PC-9 (cell line): Measurements from ENCODE around the gene EEPD1. TPM values are rescaled to one million over a fixed set of nuclear protein-coding genes. Genes with fewer than 3 reads are reported as not detected.

Experiments
- BruUV-seq: library from RNA; stranded (reverse); fragments of 400-500 nt; replicated peaks from 2 replicates; lab custom pipeline; 2021; lab: Mats Ljungman, UMichigan
- CTCF ChIA-PET: fragments of 300-600 bp; sonication (Branson Sonifier 250); formaldehyde crosslinking; loops from one replicate; lab custom pipeline; 2022; ENCODE audit warnings: antibody characterized with exemption; lab: Charles Lee
- POLR2A ChIA-PET: fragments of 300-600 bp; sonication (Branson Sonifier 250); formaldehyde crosslinking; loops from one replicate; lab custom pipeline; 2022; ENCODE audit warnings: antibody characterized with exemption; ENCODE audit not compliant: unreplicated experiment; lab: Charles Lee
- DNase-seq, 2 experiments: peaks; one replicate each; pipeline versions ENCODE4 v3.0.0 to v3.0.0-alpha.2; 2015 to 2022; ENCODE audit warnings: mixed read lengths in 1 of 2
- H2AFZ ChIP-seq: fragments of 200-600 bp; sonication (generic); 2 replicates; pipeline ENCODE4 v1.8.1; 2017; ENCODE audit warnings: antibody characterized with exemption
- H3F3A ChIP-seq: fragments of 200-600 bp; sonication (generic); 2 replicates; pipeline ENCODE4 v1.8.1; 2017; ENCODE audit warnings: antibody characterized with exemption, mild to moderate bottlenecking, low read depth; ENCODE audit not compliant: insufficient read depth
- H3K27ac ChIP-seq: fragments of 200-600 bp; sonication (generic); 2 replicates; pipeline ENCODE4 v1.6.1; 2016; ENCODE audit warnings: mixed run types
- H3K27me3 ChIP-seq: fragments of 200-600 bp; sonication (generic); 2 replicates; pipeline ENCODE4 v1.6.1; 2016; ENCODE audit warnings: low read depth, mixed run types; ENCODE audit not compliant: insufficient read depth
- H3K36me3 ChIP-seq: fragments of 200-600 bp; sonication (generic); 2 replicates; pipeline ENCODE4 v1.6.1; 2016; ENCODE audit warnings: low read depth, mixed run types
- H3K4me1 ChIP-seq: fragments of 200-600 bp; sonication (generic); replicated peaks from 2 replicates; pipeline ENCODE4 v1.6.1; 2016; ENCODE audit warnings: mixed run types; ENCODE audit not compliant: insufficient read depth
- H3K4me2 ChIP-seq: fragments of 200-600 bp; sonication (generic); 2 replicates; pipeline ENCODE4 v1.6.1; 2017; ENCODE audit warnings: mixed run types
- H3K4me3 ChIP-seq: fragments of 200-600 bp; sonication (generic); 2 replicates; pipeline ENCODE4 v1.6.1; 2016; ENCODE audit warnings: mixed run types
- H3K79me2 ChIP-seq: fragments of 200-600 bp; sonication (generic); 2 replicates; pipeline ENCODE4 v1.6.1; 2017; ENCODE audit warnings: low read depth, mixed run types
- H3K9me2 ChIP-seq: fragments of 200-600 bp; sonication (generic); 2 replicates; pipeline ENCODE4 v1.8.1; 2017; ENCODE audit warnings: mild to moderate bottlenecking; ENCODE audit not compliant: insufficient read depth
- H3K9me3 ChIP-seq: fragments of 200-600 bp; sonication (generic); 2 replicates; pipeline ENCODE4 v1.8.1; 2016; ENCODE audit warnings: low read depth; ENCODE audit not compliant: insufficient read depth
- H4K20me1 ChIP-seq: fragments of 200-600 bp; sonication (generic); 2 replicates; pipeline ENCODE4 v1.8.1; 2017; ENCODE audit not compliant: insufficient read depth
- CTCF ChIP-seq: fragments of 200-600 bp; sonication (generic); conservative IDR thresholded peaks from 2 replicates; pipeline ENCODE4 v1.6.1; 2017; ENCODE audit warnings: mixed run types, antibody characterized with exemption, mild to moderate bottlenecking, moderate library complexity
- EZH2 ChIP-seq: fragments of 200-600 bp; sonication (generic); IDR thresholded peaks from 2 replicates; pipeline ENCODE4 v1.8.0; 2017; ENCODE audit warnings: antibody characterized with exemption, low read depth
- intact Hi-C: fragments of 100-400 bp; cut with micrococcal nuclease; formaldehyde crosslinking; loops from one replicate; pipeline ENCODE4 v1.10.0; 2022; ENCODE audit not compliant: unreplicated experiment
- total RNA-seq: library from RNA; stranded (reverse); gene quantifications from 2 replicates; pipeline ENCODE4 v1.2.3, GENCODE V29; 2021

The EEPD1 gene
- total RNA-seq, 1 experiment from 2014 or later: 6.0 TPM

GRCh38 chr7:36288501-36288900, 135.4 kb downstream of the EEPD1 start:
- TF ChIP-seq CTCF: no peak
- no peak for TF ChIP-seq EZH2
- CTCF ChIA-PET: interaction anchor here (0.7 to 1.3 kb wide), 2 partner anchors 70 to 161 kb away, joined by 4 to 6 read pairs; no protein-coding TSS in a partner anchor
- Histone ChIP-seq H2AFZ (no peak overlapping the region), H3K27ac (no peak overlapping the region), H3K36me3 (0 out of 2 replicates have a peak, but pooled peaks cover 12% of the 10 kb centered on the region), H4K20me1 (no peaks in the 10 kb centered on the region), H3K27me3 (no peaks in the 10 kb centered on the region), H3K4me2 (peak overlapping the region; percentile 67; the same call in 1 of the 2 replicates), H3K4me3 (no peak overlapping the region), H3K79me2 (no peaks in the 10 kb centered on the region), H3K9me3 (no peaks in the 10 kb centered on the region), H3F3A (peaks cover 58% of the 10 kb centered on the region), H3K9me2 (no peaks in the 10 kb centered on the region), H3K4me1 (peaks cover 76% of the 10 kb centered on the region)
- no peak for DNase-seq
- BruUV-seq: no TSS peak
- intact Hi-C loops: no loop called here
- POLR2A ChIA-PET: interaction anchor here (0.6 kb wide), 1 partner anchor 1355 kb away, joined by 5 read pairs; no protein-coding TSS in a partner anchor

GRCh38 chr7:36289833-36290661, 137.0 kb downstream of the EEPD1 start:
- peak; percentile 82 to 98 for DNase-seq
- Histone ChIP-seq H3K79me2 (no peaks in the 10 kb centered on the region), H3K4me2 (peak overlapping the region; percentile 47), H3K4me1 (peaks cover 72% of the 10 kb centered on the region), H3K9me2 (no peaks in the 10 kb centered on the region), H3K4me3 (no peak overlapping the region), H4K20me1 (no peaks in the 10 kb centered on the region), H3K27ac (peak overlapping the region; percentile 67), H3F3A (peaks cover 58% of the 10 kb centered on the region), H2AFZ (no peak overlapping the region), H3K27me3 (no peaks in the 10 kb centered on the region), H3K9me3 (no peaks in the 10 kb centered on the region), H3K36me3 (0 out of 2 replicates have a peak, but pooled peaks cover 12% of the 10 kb centered on the region)
- TF ChIP-seq CTCF: no peak
- TF ChIP-seq EZH2: no peak
- CTCF ChIA-PET: interaction anchor here (0.7 to 1.4 kb wide), 4 partner anchors 32 to 314 kb away, joined by 3 to 4 read pairs (median 4); no protein-coding TSS in a partner anchor
- intact Hi-C loops: loop anchor here (1.0 kb wide), 5 partner anchors 83 to 253 kb away; no protein-coding TSS in a partner anchor
- POLR2A ChIA-PET: interaction anchor here (0.5 to 1.0 kb wide), 3 partner anchors 129 to 135 kb away, joined by 3 to 5 read pairs (median 4); no protein-coding TSS in a partner anchor
- no TSS peak for BruUV-seq

- intact Hi-C loops: loop anchor here (1.0 kb wide), 3 partner anchors 28 to 374 kb away; no protein-coding TSS in a partner anchor
- Histone ChIP-seq H3K9me3 (no peaks in the 10 kb centered on the region), H3K79me2 (no peaks in the 10 kb centered on the region), H3K4me3 (no peak overlapping the region), H3K27ac (no peak overlapping the region), H3F3A (peaks cover 44% of the 10 kb centered on the region), H4K20me1 (no peaks in the 10 kb centered on the region), H3K36me3 (peaks cover 14% of the 10 kb centered on the region; the same call in 1 of the 2 replicates), H3K27me3 (no peaks in the 10 kb centered on the region), H2AFZ (no peak overlapping the region), H3K4me2 (peak overlapping the region; percentile 47), H3K4me1 (peaks cover 56% of the 10 kb centered on the region), H3K9me2 (no peaks in the 10 kb centered on the region)
- peak; percentile 100 for TF ChIP-seq CTCF
- TF ChIP-seq EZH2: no peak
- DNase-seq: peak; percentile 70 to 80
- ChIA-PET POLR2A (no interaction called here), CTCF (interaction anchor here (0.6 to 0.8 kb wide), 4 partner anchors 28 to 306 kb away, joined by 3 to 5 read pairs (median 4); no protein-coding TSS in a partner anchor)
- BruUV-seq: no TSS peak
Measured at GRCh38 chr7:36291387-36292316, 138.6 kb downstream of the EEPD1 start.
